Measurements from ENCODE around the gene ZNF485. TPM values are rescaled to one million over a fixed set of nuclear protein-coding genes. Genes with fewer than 3 reads are reported as not detected.

Gene ZNF485
- total and polyA plus RNA-seq, 11 donors: 0.40 to 2.6 (median 1.7) TPM

DNA sequence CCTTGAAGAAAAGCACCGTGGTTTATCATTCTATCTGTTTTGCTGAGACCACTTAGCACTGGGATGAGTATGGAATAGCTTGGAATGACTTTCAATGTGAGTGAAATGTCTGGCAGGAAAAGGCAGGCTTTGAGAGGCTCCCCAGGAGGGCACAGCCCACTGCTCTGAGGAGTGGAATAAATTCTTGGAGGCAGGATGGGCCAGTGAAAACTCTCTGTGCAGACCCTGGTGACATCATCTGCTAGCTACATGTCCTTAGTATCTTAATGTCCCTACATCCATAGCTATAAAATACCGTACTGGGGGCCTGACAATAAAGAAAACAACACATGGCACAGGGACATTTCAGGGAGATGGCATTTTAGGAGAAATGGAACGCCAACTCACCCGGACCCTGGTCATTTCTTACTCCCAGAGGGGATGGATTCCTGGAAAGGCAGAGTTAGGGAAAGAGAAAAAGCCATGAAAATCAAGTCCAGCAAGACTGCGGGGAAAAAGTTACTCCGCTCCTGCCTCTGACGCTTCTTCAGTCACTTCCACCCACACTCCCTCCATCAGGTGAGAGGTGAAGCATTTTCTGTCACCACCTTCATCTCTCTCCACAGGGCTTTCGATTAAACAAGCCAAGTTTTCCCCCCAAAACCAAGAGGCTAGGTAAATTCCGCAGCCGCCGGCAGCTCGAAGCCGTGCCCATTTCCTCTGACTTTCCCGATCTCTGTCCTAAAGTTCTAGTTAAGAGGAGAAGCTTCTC, 32.8 kb upstream of the ZNF485 start:
- Histone ChIP-seq H3K27me3 (no peaks in the 10 kb centered on the region), H3K4me3 (peak overlapping the region in 10 of 12 donors; percentile 52 to 93 (median 64)), H3K4me1 (peaks cover 0 to 16% (median 9%) of the 10 kb centered on the region in 12 donors), H3K9me3 (no peaks in the 10 kb centered on the region), H3K27ac (peak overlapping the region in 11 of 12 donors; percentile 12 to 79 (median 67)), H3K36me3 (no peaks in the 10 kb centered on the region)
- 41 to 51% (median 49%) methylated on average over 14 of the region's 14 CpGs for WGBS, 4 donors
- intact Hi-C loops (cut with DNase I): no loop called here
- no peak for DNase-seq
- TF ChIP-seq, protein P1, sequence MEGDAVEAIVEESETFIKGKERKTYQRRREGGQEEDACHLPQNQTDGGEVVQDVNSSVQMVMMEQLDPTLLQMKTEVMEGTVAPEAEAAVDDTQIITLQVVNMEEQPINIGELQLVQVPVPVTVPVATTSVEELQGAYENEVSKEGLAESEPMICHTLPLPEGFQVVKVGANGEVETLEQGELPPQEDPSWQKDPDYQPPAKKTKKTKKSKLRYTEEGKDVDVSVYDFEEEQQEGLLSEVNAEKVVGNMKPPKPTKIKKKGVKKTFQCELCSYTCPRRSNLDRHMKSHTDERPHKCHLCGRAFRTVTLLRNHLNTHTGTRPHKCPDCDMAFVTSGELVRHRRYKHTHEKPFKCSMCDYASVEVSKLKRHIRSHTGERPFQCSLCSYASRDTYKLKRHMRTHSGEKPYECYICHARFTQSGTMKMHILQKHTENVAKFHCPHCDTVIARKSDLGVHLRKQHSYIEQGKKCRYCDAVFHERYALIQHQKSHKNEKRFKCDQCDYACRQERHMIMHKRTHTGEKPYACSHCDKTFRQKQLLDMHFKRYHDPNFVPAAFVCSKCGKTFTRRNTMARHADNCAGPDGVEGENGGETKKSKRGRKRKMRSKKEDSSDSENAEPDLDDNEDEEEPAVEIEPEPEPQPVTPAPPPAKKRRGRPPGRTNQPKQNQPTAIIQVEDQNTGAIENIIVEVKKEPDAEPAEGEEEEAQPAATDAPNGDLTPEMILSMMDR (IDR thresholded peaks at IDR 0.05): no peak
- no peak for TF ChIP-seq POLR2A (IDR thresholded peaks at IDR 0.05)
- no peak for ATAC-seq

DNA sequence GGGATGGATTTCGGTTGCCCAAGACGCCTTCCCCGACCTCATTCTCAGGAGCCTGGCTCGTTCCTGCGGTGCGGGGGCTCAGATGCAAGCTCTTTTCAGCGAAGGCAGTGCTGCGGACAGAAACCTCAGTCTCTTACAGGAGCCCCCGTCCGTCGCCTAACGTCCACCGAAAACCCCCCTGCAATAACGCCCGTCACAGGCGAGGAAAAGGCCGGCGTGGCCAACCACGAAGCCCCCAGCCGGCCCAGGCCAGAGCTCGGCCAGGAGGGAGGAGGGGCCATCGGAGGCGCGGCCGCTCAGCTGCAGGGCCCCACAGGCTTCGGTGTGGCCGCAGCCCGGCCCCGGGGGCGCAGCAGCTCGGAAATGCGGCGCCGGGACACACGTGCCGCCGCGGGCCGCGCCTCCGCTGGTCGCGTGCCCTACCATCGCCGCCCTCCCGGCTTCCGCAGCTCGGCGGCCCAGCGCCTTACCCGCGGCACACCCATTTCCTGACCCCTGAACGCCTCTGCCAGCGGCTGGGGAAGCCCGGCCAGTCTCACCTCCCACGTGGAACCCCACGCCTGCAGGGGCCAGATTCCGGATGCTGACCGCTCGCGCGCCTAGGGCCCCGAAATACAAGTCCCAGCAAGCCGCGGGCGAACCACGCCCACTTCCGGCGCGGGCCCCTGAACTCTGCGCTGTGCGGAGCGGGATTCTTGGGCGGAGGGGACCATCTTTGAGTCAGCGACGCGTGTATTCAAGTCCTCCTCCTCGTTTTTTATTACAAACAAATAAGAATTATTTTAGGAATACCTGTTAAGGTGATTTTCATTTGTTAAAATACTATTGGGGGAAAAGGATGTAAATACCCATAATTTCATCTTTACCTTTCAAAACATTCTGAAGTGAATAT, 32.0 kb upstream of the ZNF485 start, which contains the start of gene ZNF239:
TSS of gene ZNF239 (minus strand) at position 616 of the 892 bp plus-strand sequence. CDS start 16,537 bp downstream, outside the sequence.
- Histone ChIP-seq H3K4me1 (peaks cover 0 to 16% (median 9%) of the 10 kb centered on the region in 12 donors), H3K4me3 (peak within 1 kb of the TSS; percentile 36 to 93 (median 62)), H3K27ac (peak within 1 kb of the TSS in 11 of 12 donors; percentile 12 to 79 (median 67)), H3K9me3 (no peaks in the 10 kb centered on the region), H3K36me3 (no peaks in the 10 kb centered on the region), H3K27me3 (no peaks in the 10 kb centered on the region)
- 2 to 6% (median 3%) methylated on average over 34 to 78 of the region's 78 CpGs for WGBS, 4 donors
- intact Hi-C loops (cut with DNase I): no loop called here
- DNase-seq (peak; percentile 89 to 95 (median 94)), ATAC-seq (peak; percentile 94 to 99 (median 98))
- TF ChIP-seq, protein P1 (IDR thresholded peaks at IDR 0.05): no peak
- peak in 1 of 2 donors; percentile 41 for TF ChIP-seq POLR2A (IDR thresholded peaks at IDR 0.05)

DNA sequence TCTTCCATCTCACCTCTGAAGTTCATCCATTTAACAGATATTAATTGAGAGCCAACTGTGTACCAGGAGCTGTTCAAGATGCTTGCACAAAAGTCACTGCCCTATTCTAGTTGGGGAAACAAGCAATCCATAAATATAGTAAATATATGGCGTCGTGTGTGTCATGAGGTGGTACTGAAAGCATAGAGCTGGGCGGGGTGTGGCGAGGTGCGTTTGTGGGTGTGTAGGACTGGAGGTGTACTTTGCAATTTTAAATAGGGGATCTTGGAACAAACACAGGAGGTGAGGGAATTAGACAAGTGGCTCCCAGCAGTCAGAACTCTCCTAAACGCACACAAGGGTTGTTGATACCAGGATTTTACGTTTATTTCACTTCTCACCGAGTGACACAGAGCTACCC, 31.3 kb upstream of the ZNF485 start:
- no peak for ATAC-seq
- Histone ChIP-seq H3K4me1 (peaks cover 0 to 16% (median 9%) of the 10 kb centered on the region in 12 donors), H3K27ac (peak overlapping the region in 4 of 12 donors; percentile 12 to 79 (median 74)), H3K27me3 (no peaks in the 10 kb centered on the region), H3K36me3 (no peaks in the 10 kb centered on the region), H3K4me3 (peak overlapping the region in 11 of 12 donors; percentile 36 to 93 (median 63)), H3K9me3 (no peaks in the 10 kb centered on the region)
- no peak for DNase-seq
- TF ChIP-seq, protein P1 (IDR thresholded peaks at IDR 0.05): no peak
- TF ChIP-seq POLR2A (IDR thresholded peaks at IDR 0.05): no peak
- 89 to 92% (median 90%) methylated on average over 8 of the region's 8 CpGs for WGBS, 4 donors
- intact Hi-C loops (cut with DNase I): no loop called here

DNA sequence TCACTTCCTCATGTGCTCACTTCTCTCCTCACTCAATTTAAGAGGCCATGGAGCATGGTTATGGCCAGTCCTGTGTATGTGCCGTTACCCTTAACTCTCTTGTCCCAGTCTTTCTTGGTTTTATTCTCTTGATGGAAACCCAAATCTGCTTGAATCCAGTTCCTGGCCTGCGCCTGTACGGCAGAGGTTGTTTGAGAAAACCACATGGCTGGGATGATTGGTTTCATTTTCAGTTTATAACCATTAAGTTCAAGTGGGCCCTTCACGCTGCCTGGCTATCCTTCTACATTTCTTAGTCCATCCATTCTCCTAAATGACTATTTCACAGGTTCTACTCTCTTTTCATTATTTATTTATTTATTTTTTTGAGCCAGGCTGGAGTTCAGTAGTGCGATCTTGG, 30.2 kb upstream of the ZNF485 start:
- ATAC-seq: no peak
- Histone ChIP-seq H3K27me3 (no peaks in the 10 kb centered on the region), H3K36me3 (no peaks in the 10 kb centered on the region), H3K4me3 (no peak overlapping the region), H3K4me1 (peaks cover 0 to 15% (median 9%) of the 10 kb centered on the region in 12 donors), H3K9me3 (no peaks in the 10 kb centered on the region), H3K27ac (no peak overlapping the region)
- TF ChIP-seq, protein P1 (IDR thresholded peaks at IDR 0.05): no peak
- TF ChIP-seq POLR2A (IDR thresholded peaks at IDR 0.05): no peak
- intact Hi-C loops (cut with DNase I): no loop called here
- DNase-seq: no peak
- 93 to 96% (median 95%) methylated on average over 5 of the region's 5 CpGs for WGBS, 4 donors
